Caco-2 (cell line): ENCODE data around the gene SSR1. TPM values are rescaled to one million over a fixed set of nuclear protein-coding genes. Genes with fewer than 3 reads are reported as not detected.

Experiments used
- BruUV-seq: library from RNA; stranded (reverse); fragments of 400-500 nt; replicated peaks from 2 replicates; lab custom pipeline; 2021; lab: Mats Ljungman, UMichigan
- CTCF ChIA-PET: fragments of 300-600 bp; sonication (Branson Sonifier 250); formaldehyde crosslinking; loops from one replicate; lab custom pipeline; 2022; ENCODE audit warnings: antibody characterized with exemption; lab: Charles Lee
- POLR2A ChIA-PET: fragments of 300-600 bp; sonication (Branson Sonifier 250); formaldehyde crosslinking; loops from one replicate; lab custom pipeline; 2022; ENCODE audit warnings: antibody characterized with exemption; lab: Charles Lee
- DNase-seq, 2 experiments: peaks; one replicate each; pipeline versions ENCODE4 v3.0.0 to v3.0.0-alpha.2; 2020 to 2022
- H3K27me3 ChIP-seq: replicated peaks from 2 replicates; pipeline ENCODE4 v1.6.0; 2011; ENCODE audit warnings: low read length; ENCODE audit not compliant: control insufficient read depth, insufficient read depth
- H3K36me3 ChIP-seq: 2 replicates; pipeline ENCODE4 v1.5.1; 2011; ENCODE audit warnings: low read length; ENCODE audit not compliant: control insufficient read depth, insufficient read depth
- H3K4me1 ChIP-seq: fragments of 250-450 bp; sonication (Bioruptor Pico); 2 replicates; pipeline ENCODE4 v1.5.1; 2020; ENCODE audit warnings: mild to moderate bottlenecking
- H3K4me3 ChIP-seq: 2 replicates; pipeline ENCODE4 v1.5.1; 2011; ENCODE audit warnings: low read depth, mild to moderate bottlenecking, control low read depth, low read length
- H3K9me3 ChIP-seq: fragments of 250-450 bp; sonication (Bioruptor Pico); 2 replicates; pipeline ENCODE4 v1.5.1; 2020; ENCODE audit warnings: mild to moderate bottlenecking, moderate library complexity
- H3K27ac Mint-ChIP-seq: one replicate; pipeline ENCODE4 v1.8.0; 2022; ENCODE audit warnings: mixed read lengths; ENCODE audit not compliant: unreplicated experiment
- H3K27me3 Mint-ChIP-seq: one replicate; pipeline ENCODE4 v1.8.0; 2022; ENCODE audit warnings: mixed read lengths; ENCODE audit not compliant: insufficient read depth, unreplicated experiment
- H3K36me3 Mint-ChIP-seq: one replicate; pipeline ENCODE4 v1.8.0; 2022; ENCODE audit warnings: mild to moderate bottlenecking, mixed read lengths; ENCODE audit not compliant: insufficient read depth, unreplicated experiment
- H3K4me1 Mint-ChIP-seq: one replicate; pipeline ENCODE4 v1.8.0; 2022; ENCODE audit warnings: low read depth, mixed read lengths; ENCODE audit not compliant: unreplicated experiment
- H3K4me3 Mint-ChIP-seq: one replicate; pipeline ENCODE4 v1.8.0; 2022; ENCODE audit warnings: mild to moderate bottlenecking, moderate library complexity, mixed read lengths; ENCODE audit not compliant: unreplicated experiment
- H3K9me3 Mint-ChIP-seq: one replicate; pipeline ENCODE4 v1.8.0; 2022; ENCODE audit warnings: mixed read lengths; ENCODE audit not compliant: unreplicated experiment
- CTCF ChIP-seq, 2 experiments: fragments of 200-600 bp in 1 of 2; IDR thresholded peaks; 1 replicate in 1 of 2; 2 replicates in 1 of 2; pipeline versions ENCODE4 v1.5.1 to v1.8.0; 2011 to 2022; ENCODE audit warnings: antibody characterized with exemption in 1 of 2, control low read depth in 1 of 2, inconsistent platforms in 1 of 2, low read depth in 1 of 2, low read length in 1 of 2, mild to moderate bottlenecking in 1 of 2, moderate library complexity in 1 of 2; ENCODE audit not compliant: insufficient read depth in 1 of 2, severe bottlenecking in 1 of 2, unreplicated experiment in 1 of 2
- intact Hi-C: fragments of 100-400 bp; cut with micrococcal nuclease; formaldehyde crosslinking; loops from one replicate; pipeline ENCODE4 v1.10.0; 2022; ENCODE audit not compliant: unreplicated experiment
- total RNA-seq: library from RNA; stranded (reverse); gene quantifications from 2 replicates; pipeline ENCODE4 v1.2.3, GENCODE V29; 2022

Gene SSR1
- total RNA-seq, 1 experiment from 2014 or later: 150 TPM

DNA sequence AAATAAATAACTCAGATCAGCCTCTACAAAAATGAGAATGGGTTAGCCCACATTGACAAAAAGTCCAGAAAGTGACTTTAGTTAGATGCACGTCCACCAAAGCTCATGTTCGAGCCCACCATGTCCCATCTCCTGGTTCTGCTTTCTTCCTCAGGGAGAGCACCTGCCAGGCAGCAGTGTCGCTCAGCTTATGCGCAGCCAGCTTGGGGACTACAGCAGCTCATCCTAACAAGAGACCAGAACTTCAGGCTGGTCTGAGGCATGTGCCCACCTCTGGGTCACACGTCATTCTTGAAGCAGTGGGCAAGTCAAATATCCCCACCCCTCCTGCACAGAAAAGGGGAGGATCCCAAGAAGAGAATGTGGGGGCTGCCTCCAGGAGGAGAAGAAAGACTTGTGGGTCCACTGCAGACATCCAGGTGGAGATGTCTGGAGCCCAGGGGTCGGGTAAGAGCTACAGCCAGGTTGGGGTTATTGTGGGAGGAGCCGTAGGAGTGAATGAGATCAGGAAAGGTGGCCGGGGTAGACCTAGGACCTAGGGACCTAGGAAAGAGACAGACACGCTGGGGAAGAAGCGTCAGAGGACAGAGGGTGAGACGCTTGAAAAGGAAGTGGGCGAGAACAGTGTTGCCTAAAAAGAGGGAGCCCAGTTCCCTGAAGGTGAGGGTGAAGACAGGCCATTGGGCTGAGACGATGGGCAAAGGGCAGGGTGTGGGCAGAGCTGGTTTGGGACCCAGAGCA, 52.5 kb downstream of the SSR1 start:
- H3K27me3 ChIP-seq: no peaks in the 10 kb centered on the region
- intact Hi-C loops: loop anchor here (5.0 kb wide), 1 partner anchor 538 kb away; no protein-coding TSS in a partner anchor
- CTCF ChIA-PET: interaction anchor here (2.4 kb wide), 1 partner anchor 15 kb away, joined by 7 read pairs; no protein-coding TSS in a partner anchor
- peaks cover 17% of the 10 kb centered on the region for H3K4me1 Mint-ChIP-seq
- peaks cover 13% of the 10 kb centered on the region for H3K4me1 ChIP-seq
- no peaks in the 10 kb centered on the region for H3K36me3 Mint-ChIP-seq
- H3K27me3 Mint-ChIP-seq: no peaks in the 10 kb centered on the region
- DNase-seq: no peak
- H3K27ac Mint-ChIP-seq: peak overlapping the region; percentile 81
- H3K9me3 ChIP-seq: peaks cover 5% of the 10 kb centered on the region; the same call in 1 of the 2 replicates
- TF ChIP-seq CTCF (IDR thresholded peaks at IDR 0.05; ENCODE audit: insufficient read depth in 1 of 2, low read depth in 1 of 2, low read length in 1 of 2, severe bottlenecking in 1 of 2, unreplicated experiment in 1 of 2): no peak
- POLR2A ChIA-PET: interaction anchor here (0.6 kb wide), 1 partner anchor 8 kb away, joined by 3 read pairs; no protein-coding TSS in a partner anchor
- peak overlapping the region; percentile 49 for H3K4me3 ChIP-seq
- peak overlapping the region; percentile 86 for H3K4me3 Mint-ChIP-seq
- H3K9me3 Mint-ChIP-seq: no peaks in the 10 kb centered on the region
- H3K36me3 ChIP-seq: no peaks in the 10 kb centered on the region
- no TSS peak for BruUV-seq

DNA sequence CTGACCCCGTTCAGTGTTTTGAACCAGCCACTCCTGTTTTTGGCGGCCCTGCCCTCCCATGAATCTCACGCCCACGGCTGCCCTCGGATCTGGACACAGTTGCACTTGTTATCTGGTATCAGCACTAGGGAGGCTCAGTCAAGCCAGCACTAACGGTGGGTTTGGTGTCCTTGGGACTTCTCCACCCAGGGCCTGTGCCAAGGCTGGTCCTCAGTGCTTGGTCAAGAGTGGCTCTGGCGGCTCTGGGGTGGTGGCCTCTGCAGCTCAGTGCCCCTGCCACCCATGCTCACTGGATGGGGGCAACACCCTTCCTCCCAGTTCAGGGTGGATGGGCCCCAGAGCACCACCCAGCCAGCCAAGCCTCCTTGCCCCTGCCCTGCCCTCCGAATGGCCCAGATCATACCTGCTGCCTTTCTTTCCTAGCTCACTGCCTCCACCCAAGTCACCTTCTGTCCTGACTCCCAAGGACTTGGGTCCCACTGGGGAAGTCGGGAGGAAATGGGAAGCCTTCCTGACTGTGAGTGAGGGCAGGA, 54.7 kb downstream of the SSR1 start:
- POLR2A ChIA-PET: no interaction called here
- no peaks in the 10 kb centered on the region for H3K9me3 Mint-ChIP-seq
- H3K4me1 Mint-ChIP-seq: peaks cover 17% of the 10 kb centered on the region
- TF ChIP-seq CTCF (IDR thresholded peaks at IDR 0.05; ENCODE audit: insufficient read depth in 1 of 2, low read depth in 1 of 2, low read length in 1 of 2, severe bottlenecking in 1 of 2, unreplicated experiment in 1 of 2): no peak
- no peak overlapping the region for H3K4me3 ChIP-seq
- peaks cover 7% of the 10 kb centered on the region for H3K36me3 Mint-ChIP-seq
- H3K9me3 ChIP-seq: peaks cover 8% of the 10 kb centered on the region; the same call in 1 of the 2 replicates
- H3K27ac Mint-ChIP-seq: no peak overlapping the region
- no peaks in the 10 kb centered on the region for H3K36me3 ChIP-seq
- no peaks in the 10 kb centered on the region for H3K27me3 ChIP-seq
- H3K27me3 Mint-ChIP-seq: no peaks in the 10 kb centered on the region
- no peak for DNase-seq
- CTCF ChIA-PET: no interaction called here
- H3K4me3 Mint-ChIP-seq: no peak overlapping the region
- intact Hi-C loops: no loop called here
- peaks cover 13% of the 10 kb centered on the region for H3K4me1 ChIP-seq
- BruUV-seq: no TSS peak

- ChIA-PET CTCF (no interaction called here), POLR2A (no interaction called here)
- no peak overlapping the region for H3K4me3 ChIP-seq
- Mint-ChIP-seq H3K4me3 (no peak overlapping the region), H3K4me1 (peaks cover 17% of the 10 kb centered on the region), H3K9me3 (no peaks in the 10 kb centered on the region), H3K27ac (no peak overlapping the region), H3K36me3 (peaks cover 7% of the 10 kb centered on the region), H3K27me3 (no peaks in the 10 kb centered on the region)
- H3K27me3 ChIP-seq: no peaks in the 10 kb centered on the region
- H3K9me3 ChIP-seq: peaks cover 8% of the 10 kb centered on the region; the same call in 1 of the 2 replicates
- TF ChIP-seq CTCF (IDR thresholded peaks at IDR 0.05; ENCODE audit: insufficient read depth in 1 of 2, low read depth in 1 of 2, low read length in 1 of 2, severe bottlenecking in 1 of 2, unreplicated experiment in 1 of 2): no peak
- no peak for DNase-seq
- intact Hi-C loops: no loop called here
- H3K4me1 ChIP-seq: peaks cover 13% of the 10 kb centered on the region
- H3K36me3 ChIP-seq: no peaks in the 10 kb centered on the region
- no TSS peak for BruUV-seq
Observed at GRCh38 chr6:7257521-7258230, 55.3 kb downstream of the SSR1 start.
